RWPE2 (cell line): ENCODE results near the gene BEST2.

ENCODE experiments used
- ATAC-seq: fragments of 200-7000 bp; cut with Tn5 transposase; 3 replicates; pipeline ENCODE4 v1.9.1; 2021; ENCODE audit warnings: low read depth
- DNase-seq: peaks from one replicate; pipeline ENCODE4 v3.0.0-alpha.2; 2020; ENCODE audit warnings: low spot score
- H3K27ac ChIP-seq: fragments of 450-650 bp; 2 replicates; pipeline ENCODE4 v1.5.1; 2017; ENCODE audit warnings: mild to moderate bottlenecking; ENCODE audit not compliant: poor library complexity, severe bottlenecking
- H3K27me3 ChIP-seq: fragments of 250-450 bp; sonication (Bioruptor Pico); 2 replicates; pipeline ENCODE4 v1.5.1; 2021; ENCODE audit warnings: mild to moderate bottlenecking, moderate library complexity; ENCODE audit not compliant: insufficient read depth, poor library complexity, severe bottlenecking
- H3K36me3 ChIP-seq: fragments of 250-450 bp; sonication (Bioruptor Pico); 2 replicates; pipeline ENCODE4 v1.5.1; 2020; ENCODE audit warnings: low read depth, mild to moderate bottlenecking, moderate library complexity
- H3K4me1 ChIP-seq: fragments of 250-450 bp; sonication (Bioruptor Pico); 2 replicates; pipeline ENCODE4 v1.5.1; 2021; ENCODE audit warnings: mild to moderate bottlenecking, moderate library complexity; ENCODE audit not compliant: insufficient read depth, poor library complexity, severe bottlenecking
- H3K4me3 ChIP-seq: fragments of 250-450 bp; sonication (Bioruptor Pico); 2 replicates; pipeline ENCODE4 v1.5.1; 2021; ENCODE audit warnings: mild to moderate bottlenecking, moderate library complexity; ENCODE audit not compliant: severe bottlenecking
- H3K9me3 ChIP-seq: fragments of 250-450 bp; sonication (Bioruptor Pico); 2 replicates; pipeline ENCODE4 v1.5.1; 2021; ENCODE audit warnings: mild to moderate bottlenecking, moderate library complexity; ENCODE audit not compliant: severe bottlenecking
- CTCF ChIP-seq: fragments of 450-650 bp; IDR thresholded peaks from one replicate; pipeline ENCODE4 v1.5.1; 2017; ENCODE audit warnings: mild to moderate bottlenecking, moderate library complexity; ENCODE audit not compliant: poor library complexity, severe bottlenecking

The BEST2 gene

GRCh38 chr19:12766051-12766521, 14.5 kb downstream of the BEST2 start:
- H3K4me1 ChIP-seq = no peaks in the 10 kb centered on the region
- H3K4me3 ChIP-seq = no peak overlapping the region
- no peak for TF ChIP-seq CTCF
- DNase-seq (no peak), ATAC-seq (peak; percentile 25; the same call in 1 of the 3 replicates)
- peaks cover 55% of the 10 kb centered on the region for H3K36me3 ChIP-seq
- no peaks in the 10 kb centered on the region for H3K27me3 ChIP-seq
- H3K9me3 ChIP-seq = no peaks in the 10 kb centered on the region
- H3K27ac ChIP-seq = no peak overlapping the region

GRCh38 chr19:12767150-12767549, 15.6 kb downstream of the BEST2 start:
- peaks cover 58% of the 10 kb centered on the region for H3K36me3 ChIP-seq
- ATAC-seq = no peak

GRCh38 chr19:12767666-12768065, 16.1 kb downstream of the BEST2 start:
- Histone ChIP-seq H3K27ac (no peak overlapping the region), H3K36me3 (peaks cover 54% of the 10 kb centered on the region), H3K27me3 (no peaks in the 10 kb centered on the region), H3K9me3 (no peaks in the 10 kb centered on the region), H3K4me3 (no peak overlapping the region), H3K4me1 (no peaks in the 10 kb centered on the region)
- DNase-seq = no peak
- TF ChIP-seq CTCF = no peak
- ATAC-seq = no peak

More at GRCh38 chr19:12767150-12767549, 15.6 kb downstream of the BEST2 start:
- Histone ChIP-seq H3K27ac (no peak overlapping the region), H3K9me3 (no peaks in the 10 kb centered on the region), H3K27me3 (no peaks in the 10 kb centered on the region), H3K4me1 (no peaks in the 10 kb centered on the region), H3K4me3 (no peak overlapping the region)
- TF ChIP-seq CTCF = no peak
- no peak for DNase-seq

- H3K36me3 ChIP-seq = peaks cover 45% of the 10 kb centered on the region
- no peaks in the 10 kb centered on the region for H3K4me1 ChIP-seq
- ATAC-seq = no peak
- no peaks in the 10 kb centered on the region for H3K27me3 ChIP-seq
- no peak overlapping the region for H3K27ac ChIP-seq
- H3K9me3 ChIP-seq = no peaks in the 10 kb centered on the region
- no peak for DNase-seq
- H3K4me3 ChIP-seq = no peak overlapping the region
- TF ChIP-seq CTCF = no peak
Observed at GRCh38 chr19:12769689-12770088, 18.1 kb downstream of the BEST2 start.

GRCh38 chr19:12770922-12771321, 19.3 kb downstream of the BEST2 start:
- peaks cover 36% of the 10 kb centered on the region for H3K36me3 ChIP-seq
- TF ChIP-seq CTCF = no peak
- no peak overlapping the region for H3K27ac ChIP-seq
- H3K9me3 ChIP-seq = no peaks in the 10 kb centered on the region
- ATAC-seq (no peak), DNase-seq (no peak)
- H3K4me3 ChIP-seq = no peak overlapping the region
- no peaks in the 10 kb centered on the region for H3K4me1 ChIP-seq
- no peaks in the 10 kb centered on the region for H3K27me3 ChIP-seq
